ENCODE results near the gene NABP1. TPM values are rescaled to one million over a fixed set of nuclear protein-coding genes. Genes with fewer than 3 reads are reported as not detected.

The NABP1 gene
- total RNA-seq, 1 experiment from 2014 or later: 46.5 TPM

GRCh38 chr2:191721331-191721730, 43.4 kb downstream of the NABP1 start:
- BruUV-seq (replicated peaks): no TSS peak
- Histone ChIP-seq H3K4me1 (replicated peaks; ENCODE audit: insufficient read depth) (no peaks in the 10 kb centered on the region), H3K27ac (no peak overlapping the region), H3K9me3 (ENCODE audit: insufficient read depth, low read depth) (no peaks in the 10 kb centered on the region), H3K4me2 (no peak overlapping the region), H3K27me3 (ENCODE audit: insufficient read depth, low read depth) (no peaks in the 10 kb centered on the region), H4K20me1 (ENCODE audit: insufficient read depth) (no peaks in the 10 kb centered on the region), H3K9me2 (ENCODE audit: insufficient read depth) (no peaks in the 10 kb centered on the region), H3K79me2 (ENCODE audit: low read depth) (no peaks in the 10 kb centered on the region), H3F3A (ENCODE audit: insufficient read depth, low read depth) (no peaks in the 10 kb centered on the region), H3K4me3 (no peak overlapping the region), H2AFZ (no peak overlapping the region), H3K36me3 (ENCODE audit: low read depth) (no peaks in the 10 kb centered on the region)
- TF ChIP-seq CTCF (conservative IDR thresholded peaks at IDR 0.05): no peak
- TF ChIP-seq EZH2 (IDR thresholded peaks at IDR 0.05; ENCODE audit: low read depth): no peak
- ChIA-PET POLR2A (ENCODE audit: unreplicated experiment) (no interaction called here), CTCF (no interaction called here)
- intact Hi-C loops (cut with micrococcal nuclease; ENCODE audit: unreplicated experiment): no loop called here
- DNase-seq: no peak

- no TSS peak for BruUV-seq (replicated peaks)
- no peak for DNase-seq
- no peaks in the 10 kb centered on the region for H3K79me2 ChIP-seq (ENCODE audit: low read depth)
- H4K20me1 ChIP-seq (ENCODE audit: insufficient read depth): no peaks in the 10 kb centered on the region
- no peak overlapping the region for H2AFZ ChIP-seq
- CTCF ChIA-PET: no interaction called here
- TF ChIP-seq CTCF (conservative IDR thresholded peaks at IDR 0.05) (no peak), EZH2 (IDR thresholded peaks at IDR 0.05; ENCODE audit: low read depth) (no peak)
- no peaks in the 10 kb centered on the region for H3K9me2 ChIP-seq (ENCODE audit: insufficient read depth)
- H3K9me3 ChIP-seq (ENCODE audit: insufficient read depth, low read depth): no peaks in the 10 kb centered on the region
- no peak overlapping the region for H3K27ac ChIP-seq
- H3K4me2 ChIP-seq: no peak overlapping the region
- H3F3A ChIP-seq (ENCODE audit: insufficient read depth, low read depth): no peaks in the 10 kb centered on the region
- H3K4me3 ChIP-seq: no peak overlapping the region
- no peaks in the 10 kb centered on the region for H3K4me1 ChIP-seq (replicated peaks; ENCODE audit: insufficient read depth)
- H3K36me3 ChIP-seq (ENCODE audit: low read depth): no peaks in the 10 kb centered on the region
- H3K27me3 ChIP-seq (ENCODE audit: insufficient read depth, low read depth): no peaks in the 10 kb centered on the region
- POLR2A ChIA-PET (ENCODE audit: unreplicated experiment): no interaction called here
- intact Hi-C loops (cut with micrococcal nuclease; ENCODE audit: unreplicated experiment): no loop called here
These were observed 46.1 kb downstream of the NABP1 start for GRCh38 chr2:191724015-191724414.

GRCh38 chr2:191728750-191729624, 51.1 kb downstream of the NABP1 start:
- H4K20me1 ChIP-seq (ENCODE audit: insufficient read depth): no peaks in the 10 kb centered on the region
- no TSS peak for BruUV-seq (replicated peaks)
- no peaks in the 10 kb centered on the region for H3F3A ChIP-seq (ENCODE audit: insufficient read depth, low read depth)
- no peaks in the 10 kb centered on the region for H3K36me3 ChIP-seq (ENCODE audit: low read depth)
- H3K79me2 ChIP-seq (ENCODE audit: low read depth): no peaks in the 10 kb centered on the region
- no peak overlapping the region for H3K27ac ChIP-seq
- no peak for DNase-seq
- H3K9me3 ChIP-seq (ENCODE audit: insufficient read depth, low read depth): no peaks in the 10 kb centered on the region
- H3K9me2 ChIP-seq (ENCODE audit: insufficient read depth): no peaks in the 10 kb centered on the region
- no peak for TF ChIP-seq CTCF (conservative IDR thresholded peaks at IDR 0.05)
- no peak for TF ChIP-seq EZH2 (IDR thresholded peaks at IDR 0.05; ENCODE audit: low read depth)
- POLR2A ChIA-PET (ENCODE audit: unreplicated experiment): no interaction called here
- no peak overlapping the region for H3K4me3 ChIP-seq
- no peak overlapping the region for H3K4me2 ChIP-seq
- intact Hi-C loops (cut with micrococcal nuclease; ENCODE audit: unreplicated experiment): no loop called here
- H3K4me1 ChIP-seq (replicated peaks; ENCODE audit: insufficient read depth): no peaks in the 10 kb centered on the region
- CTCF ChIA-PET: no interaction called here
- H3K27me3 ChIP-seq (ENCODE audit: insufficient read depth, low read depth): no peaks in the 10 kb centered on the region
- no peak overlapping the region for H2AFZ ChIP-seq
